Breast epithelium (tissue), 4 donors: ENCODE data around the gene SEC22B. TPM values are rescaled to one million over a fixed set of nuclear protein-coding genes. Genes with fewer than 3 reads are reported as not detected.
A peak's percentile ranks its signal among the peaks of the same experiment; 100 is the strongest.
"Not testable (repeated sequence)": the region's sequence is repeated elsewhere in the genome, so short reads cannot be mapped to it uniquely, and the experiment has no call there.

Experiments
- DNase-seq, 2 donors: peaks; one replicate each; pipeline ENCODE4 v3.0.0-alpha.2; 2019; ENCODE audit warnings: low spot score in 2 of 2
- H3K27ac ChIP-seq, 2 donors: fragments of 200-600 bp; sonication (generic) in 1 of 2; one replicate each; pipeline ENCODE4 v1.5.1; 2016 to 2019; ENCODE audit warnings: mild to moderate bottlenecking in 1 of 2
- H3K27me3 ChIP-seq, 2 donors: fragments of 200-600 bp; sonication (generic) in 1 of 2; one replicate each; pipeline versions ENCODE4 v1.5.1 to v1.6.0; 2017 to 2019; ENCODE audit warnings: control low read depth in 1 of 2, mild to moderate bottlenecking in 1 of 2
- H3K36me3 ChIP-seq: fragments of 200-600 bp; one replicate; pipeline ENCODE4 v1.5.1; 2019
- H3K4me1 ChIP-seq, 2 donors: fragments of 200-600 bp; sonication (generic); one replicate each; pipeline ENCODE4 v1.5.1; 2016 to 2019; ENCODE audit warnings: control low read depth in 1 of 2
- H3K4me3 ChIP-seq, 3 donors: fragments of 200-600 bp; sonication (generic); 1 replicate in 2 of 3; 2 replicates in 1 of 3; pipeline ENCODE4 v1.5.1; 2016 to 2019; ENCODE audit warnings: mild to moderate bottlenecking in 3 of 3, moderate library complexity in 2 of 3
- H3K9me3 ChIP-seq, 2 donors: fragments of 200-600 bp; sonication (generic) in 1 of 2; one replicate each; pipeline ENCODE4 v1.5.1; 2016 to 2019; ENCODE audit warnings: control low read depth in 1 of 2
- CTCF ChIP-seq, 3 donors: fragments of 450-650 bp; IDR thresholded peaks; one replicate each; pipeline ENCODE4 v1.5.1; 2016 to 2017; ENCODE audit warnings: antibody characterized with exemption in 3 of 3, mild to moderate bottlenecking in 3 of 3, moderate library complexity in 3 of 3
- POLR2A ChIP-seq: fragments of 450-650 bp; IDR thresholded peaks from one replicate; pipeline ENCODE4 v1.6.1; 2016; ENCODE audit warnings: antibody characterized with exemption, mild to moderate bottlenecking, moderate library complexity
- POLR2AphosphoS5 ChIP-seq, 3 donors: sonication (generic); formaldehyde crosslinking; IDR thresholded peaks; one replicate each; pipeline ENCODE4 v1.6.1; 2017; ENCODE audit warnings: antibody characterized with exemption in 3 of 3
- intact Hi-C: fragments of 100-400 bp; cut with DNase I; formaldehyde crosslinking; loops from one replicate; pipeline ENCODE4 v1.15.1; 2023; ENCODE audit warnings: low total_unique reads
- total RNA-seq, 3 donors: library from RNA; depleted of rRNA; stranded (reverse); fragments of >200 nt; gene quantifications; one replicate each; pipeline ENCODE4 v1.1.0, GENCODE V29; 2016

The SEC22B gene
- 10 to 100 TPM; 29.2 to 37.8 (median 32.3) TPM for total RNA-seq

- peaks cover 0 to 4% of the 10 kb centered on the region in 2 donors for H3K4me1 ChIP-seq
- H3K4me3 ChIP-seq = peak within 1 kb of the TSS; percentile 75 to 87 (median 84)
- no peaks in the 10 kb centered on the region for H3K27me3 ChIP-seq
- peak; percentile 84 to 88 for DNase-seq
- intact Hi-C loops = no loop called here
- peak; percentile 94 to 99 (median 99) for TF ChIP-seq POLR2AphosphoS5 (IDR thresholded peaks at IDR 0.05)
- TF ChIP-seq POLR2A = peak; percentile 95
- TF ChIP-seq CTCF (IDR thresholded peaks at IDR 0.05) = peak in 1 of 3 donors; percentile 10
- H3K36me3 ChIP-seq = no peaks in the 10 kb centered on the region
- no peaks in the 10 kb centered on the region for H3K9me3 ChIP-seq
- H3K27ac ChIP-seq = peak within 1 kb of the TSS; percentile 95 to 96
Measured at GRCh38 chr1:120176092-120176855, at the start of gene SEC22B. SEC22B (minus strand) TSS chr1:120176520; CDS start chr1:120176381, 139 bp downstream.

GRCh38 chr1:120217933-120218332 is 41.6 kb upstream of the SEC22B start:
- H3K9me3 ChIP-seq, H3K36me3 ChIP-seq, H3K4me3 ChIP-seq, H3K4me1 ChIP-seq, H3K27me3 ChIP-seq, H3K27ac ChIP-seq, intact Hi-C loops: not testable (repeated sequence)
- DNase-seq = peak in 1 of 2 donors; percentile 15

- DNase-seq, intact Hi-C loops: not testable (repeated sequence)
Measured at GRCh38 chr1:120217175-120217929, 41.0 kb upstream of the SEC22B start.

GRCh38 chr1:120213606-120214005 is 37.3 kb upstream of the SEC22B start:
- H3K4me3 ChIP-seq, H3K27me3 ChIP-seq: not testable (repeated sequence)

More at GRCh38 chr1:120217175-120217929, 41.0 kb upstream of the SEC22B start:
- H3K4me1 ChIP-seq, H3K9me3 ChIP-seq, H3K36me3 ChIP-seq, H3K27ac ChIP-seq, H3K4me3 ChIP-seq, H3K27me3 ChIP-seq: not testable (repeated sequence)
- peak in 1 of 3 donors; percentile 23 for TF ChIP-seq POLR2AphosphoS5 (IDR thresholded peaks at IDR 0.05)

GRCh38 chr1:120210754-120211153 is 34.4 kb upstream of the SEC22B start:
- H3K4me1 ChIP-seq, intact Hi-C loops, H3K27me3 ChIP-seq, DNase-seq, H3K9me3 ChIP-seq, H3K4me3 ChIP-seq, H3K27ac ChIP-seq, H3K36me3 ChIP-seq: not testable (repeated sequence)

More at GRCh38 chr1:120213606-120214005, 37.3 kb upstream of the SEC22B start:
- H3K4me1 ChIP-seq, DNase-seq, H3K36me3 ChIP-seq, H3K27ac ChIP-seq, intact Hi-C loops, H3K9me3 ChIP-seq: not testable (repeated sequence)

GRCh38 chr1:120196863-120197775 is 20.8 kb upstream of the SEC22B start:
- intact Hi-C loops, H3K36me3 ChIP-seq, H3K27me3 ChIP-seq, H3K4me1 ChIP-seq, DNase-seq, H3K9me3 ChIP-seq: not testable (repeated sequence)
- Histone ChIP-seq H3K4me3 (peak overlapping the region; percentile 35 to 63 (median 42)), H3K27ac (peak overlapping the region in 1 of 2 donors; percentile 58)

GRCh38 chr1:120188626-120189025 is 12.3 kb upstream of the SEC22B start:
- H3K4me1 ChIP-seq, H3K27ac ChIP-seq, H3K4me3 ChIP-seq, H3K9me3 ChIP-seq, H3K36me3 ChIP-seq, intact Hi-C loops, H3K27me3 ChIP-seq, DNase-seq: not testable (repeated sequence)

- H3K9me3 ChIP-seq, intact Hi-C loops, H3K27me3 ChIP-seq, H3K4me3 ChIP-seq, H3K4me1 ChIP-seq, DNase-seq, H3K27ac ChIP-seq, H3K36me3 ChIP-seq: not testable (repeated sequence)
Measured at GRCh38 chr1:120182176-120182707, 5.9 kb upstream of the SEC22B start.

GRCh38 chr1:120179811-120180690 is 3.7 kb upstream of the SEC22B start:
- intact Hi-C loops, H3K4me1 ChIP-seq, DNase-seq, H3K36me3 ChIP-seq, H3K27me3 ChIP-seq, H3K9me3 ChIP-seq: not testable (repeated sequence)
- Histone ChIP-seq H3K4me3 (peak overlapping the region; percentile 27 to 57 (median 44)), H3K27ac (peak overlapping the region; percentile 71 to 78)
